LNCAP (cell line): Measurements from ENCODE around the gene SCIN.

Experiments used
- CTCF ChIP-seq: fragments of 450-650 bp; IDR thresholded peaks from 2 replicates; pipeline ENCODE4 v1.5.1; 2017; ENCODE audit warnings: mild to moderate bottlenecking

Gene SCIN

GRCh38 chr7:12648704-12649261 lies 78.3 kb downstream of the SCIN start:
- no peak for TF ChIP-seq CTCF

GRCh38 chr7:12649348-12649747 lies 78.8 kb downstream of the SCIN start:
- no peak for TF ChIP-seq CTCF

- TF ChIP-seq CTCF: no peak
Observed at GRCh38 chr7:12650080-12650479, 79.6 kb downstream of the SCIN start.

- no peak for TF ChIP-seq CTCF
Observed at GRCh38 chr7:12653110-12653509, 82.6 kb downstream of the SCIN start.

- TF ChIP-seq CTCF: no peak
Observed at GRCh38 chr7:12653518-12653917, 83.0 kb downstream of the SCIN start.

- no peak for TF ChIP-seq CTCF
Observed at GRCh38 chr7:12655161-12655560, 84.6 kb downstream of the SCIN start.

GRCh38 chr7:12661581-12661980 lies 91.1 kb downstream of the SCIN start:
- TF ChIP-seq CTCF: no peak

GRCh38 chr7:12670000-12670729 lies 99.6 kb downstream of the SCIN start:
- no peak for TF ChIP-seq CTCF
